NCI-H510A (cell line): ENCODE measurements around the gene NDFIP1.

Experiments used
- DNase-seq: peaks from one replicate; lab custom pipeline; 2025; lab: John Stamatoyannopoulos, UW

Gene NDFIP1

DNA sequence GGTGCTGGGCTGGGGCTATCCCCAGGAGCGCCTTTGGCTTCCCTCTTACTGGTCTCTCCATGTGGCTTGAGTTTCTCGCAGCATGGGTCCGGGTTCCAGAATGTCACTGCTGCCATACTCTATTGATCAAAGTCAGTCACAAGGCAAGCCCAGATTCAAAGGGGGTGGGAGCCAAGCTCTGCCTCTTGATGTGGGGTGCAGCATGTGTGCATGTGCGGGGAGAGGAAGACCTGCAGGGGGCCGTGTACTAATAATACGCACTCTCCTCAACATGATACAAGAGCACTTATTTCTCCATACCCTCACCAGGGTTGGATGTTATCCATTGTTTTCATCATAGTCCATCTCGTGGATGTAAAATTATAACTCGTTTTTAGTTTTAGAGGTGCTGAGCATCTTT, 81.2 kb downstream of the NDFIP1 start:
- DNase-seq, result no peak

GRCh38 chr5:142191776-142192175, 83.2 kb downstream of the NDFIP1 start:
- no peak for DNase-seq

GRCh38 chr5:142192286-142193113, 83.9 kb downstream of the NDFIP1 start:
- DNase-seq, result no peak

GRCh38 chr5:142193114-142193428, 84.5 kb downstream of the NDFIP1 start:
- DNase-seq, result no peak

DNA sequence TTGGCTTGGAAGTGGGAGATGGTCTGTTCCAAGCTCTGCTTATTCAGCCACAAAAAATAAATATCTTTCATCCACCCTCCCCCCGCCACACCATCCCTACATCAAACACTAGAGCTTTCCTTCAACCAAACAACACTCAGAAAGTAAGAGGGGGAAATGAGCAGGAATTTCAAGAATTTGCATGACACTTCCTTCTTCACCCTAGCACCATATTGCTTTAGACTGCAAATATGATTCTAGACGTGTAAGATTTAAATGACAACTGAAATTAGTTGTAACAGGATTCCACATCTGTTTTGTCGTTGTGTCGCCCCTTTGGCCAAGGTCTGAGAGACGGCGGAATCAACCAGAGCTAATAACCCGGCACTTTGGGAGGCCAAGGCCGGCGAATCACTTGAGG, 88.5 kb downstream of the NDFIP1 start:
- DNase-seq, result no peak

DNA sequence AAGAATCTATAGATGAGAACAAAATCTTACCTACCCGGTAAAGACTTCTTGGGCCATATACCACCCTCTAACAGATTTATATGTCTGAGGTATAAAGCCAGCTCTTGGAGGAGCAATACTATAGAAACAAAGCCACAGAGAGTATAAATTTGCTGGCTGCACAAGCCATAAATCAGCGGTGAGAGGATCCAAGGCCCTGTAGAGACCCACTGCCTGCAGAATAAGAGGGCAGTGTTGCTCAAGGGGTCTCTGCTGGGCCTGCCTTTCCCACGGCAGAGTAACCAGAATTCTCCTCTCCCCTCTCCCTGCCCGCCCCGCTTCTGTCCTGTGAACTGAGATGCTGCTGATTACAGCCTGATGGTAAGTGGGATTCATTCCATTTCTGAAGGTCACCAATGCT, 89.2 kb downstream of the NDFIP1 start:
- DNase-seq, result no peak

DNA sequence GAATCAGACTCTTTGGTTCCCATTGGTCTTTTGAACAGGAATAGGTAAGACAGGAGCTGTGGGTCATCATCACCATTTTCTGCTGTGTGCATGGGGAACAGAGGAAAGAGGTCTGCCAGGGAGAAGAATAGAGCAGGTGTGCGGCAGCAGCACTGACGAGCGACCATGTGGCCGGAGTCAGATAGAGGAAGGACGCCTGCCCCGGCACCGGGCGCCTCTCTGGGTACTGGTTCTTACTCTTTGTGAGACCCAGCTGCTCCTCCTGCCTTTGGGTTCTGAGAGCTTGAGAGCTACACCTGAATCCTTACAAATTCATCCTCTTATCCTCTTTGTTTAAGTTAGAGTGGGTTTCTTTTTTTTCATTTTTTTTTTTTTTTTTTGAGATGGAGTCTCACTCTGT, 90.8 kb downstream of the NDFIP1 start:
- no peak for DNase-seq

GRCh38 chr5:142200387-142200786, 91.8 kb downstream of the NDFIP1 start:
- no peak for DNase-seq

DNA sequence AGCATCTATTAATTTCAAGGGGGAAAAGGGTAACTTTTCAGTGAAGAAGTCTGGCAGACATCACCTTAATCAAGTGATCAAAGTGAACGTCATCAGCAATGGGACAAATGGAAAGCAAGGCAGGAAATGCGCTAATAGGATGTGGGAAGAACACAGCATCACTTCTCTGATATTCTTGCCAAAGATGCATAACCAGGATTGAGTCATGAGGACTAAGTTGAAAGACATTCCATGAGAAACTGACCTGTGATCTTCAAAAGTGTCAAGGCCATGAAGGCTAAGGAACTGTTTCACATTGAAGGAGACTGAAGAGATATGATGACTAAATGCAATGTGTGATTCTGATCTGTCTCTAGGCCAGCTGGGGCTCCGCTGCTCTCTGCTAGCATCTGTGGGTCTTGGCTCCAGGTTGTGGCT, 92.9 kb downstream of the NDFIP1 start:
- DNase-seq, result no peak

GRCh38 chr5:142202282-142202681, 93.7 kb downstream of the NDFIP1 start:
- no peak for DNase-seq
